Measurements from ENCODE around the gene OR52E5. TPM values are rescaled to one million over a fixed set of nuclear protein-coding genes. Genes with fewer than 3 reads are reported as not detected.

The OR52E5 gene
- total RNA-seq, 1 donor from 2014 or later: not detected

GRCh38 chr11:5940748-5941147, 47.7 kb downstream of the OR52E5 start:
- Histone ChIP-seq H3K4me1 (no peaks in the 10 kb centered on the region), H3K4me3 (no peak overlapping the region), H3K27ac (no peak overlapping the region), H3K27me3 (ENCODE audit: low read depth) (no peaks in the 10 kb centered on the region), H3K36me3 (no peaks in the 10 kb centered on the region), H3K9me3 (no peaks in the 10 kb centered on the region)
- no peak for ATAC-seq
- intact Hi-C loops (cut with DNase I): no loop called here
- DNase-seq: no peak
- no peak for TF ChIP-seq CTCF (IDR thresholded peaks at IDR 0.05)

- H3K36me3 ChIP-seq: no peaks in the 10 kb centered on the region
- no peaks in the 10 kb centered on the region for H3K27me3 ChIP-seq (ENCODE audit: low read depth)
- H3K27ac ChIP-seq: no peak within 1 kb of the TSS
- DNase-seq: no peak
- H3K4me1 ChIP-seq: no peaks in the 10 kb centered on the region
- no peak for ATAC-seq
- intact Hi-C loops (cut with DNase I): no loop called here
- TF ChIP-seq CTCF (IDR thresholded peaks at IDR 0.05): no peak
- H3K9me3 ChIP-seq: no peaks in the 10 kb centered on the region
- no peak within 1 kb of the TSS for H3K4me3 ChIP-seq
Observed at GRCh38 chr11:5941951-5942350, 48.9 kb downstream of the OR52E5 start, which contains the start of gene OR56A3. Gene OR56A3, plus strand, starts transcription at chr11:5942251. Its CDS starts 5,096 bp downstream, at chr11:5947347.

Other genes with a start within 250 kb of the OR52E5 start
- gene TRIM5, start 208.1 kb upstream of the OR52E5 start, total RNA-seq: 37.1 TPM
- 224 TPM for gene TRIM22, start 203.4 kb upstream of the OR52E5 start, total RNA-seq
- not detected for gene OR56B1, start 156.8 kb upstream of the OR52E5 start, total RNA-seq
- not detected for gene OR52N4, start 139.0 kb upstream of the OR52E5 start, total RNA-seq
- gene OR52N5, start 109.9 kb upstream of the OR52E5 start, total RNA-seq: not detected
- not detected for gene OR52N1, start 101.9 kb upstream of the OR52E5 start, total RNA-seq
- not detected for gene OR52N2, start 84.3 kb upstream of the OR52E5 start, total RNA-seq
- gene OR52E6, start 51.3 kb upstream of the OR52E5 start, total RNA-seq: not detected
- gene OR52E8, start 35.5 kb upstream of the OR52E5 start, total RNA-seq: not detected
- gene OR52E4, start 12.6 kb upstream of the OR52E5 start, total RNA-seq: not detected
- not detected for gene OR56A3, start 49.0 kb downstream of the OR52E5 start, total RNA-seq
- not detected for gene OR56A5, start 75.3 kb downstream of the OR52E5 start, total RNA-seq
- gene OR52L1, start 93.8 kb downstream of the OR52E5 start, total RNA-seq: not detected
- not detected for gene OR56A4, start 113.7 kb downstream of the OR52E5 start, total RNA-seq
- gene OR56A1, start 137.6 kb downstream of the OR52E5 start, total RNA-seq: not detected
- gene OR56B4, start 214.5 kb downstream of the OR52E5 start, total RNA-seq: not detected